Measurements from ENCODE around the gene UBE2Q1.

GRCh38 chr1:154559466-154560044 is 1.1 kb upstream of the UBE2Q1 start:
- TF ChIP-seq RAD21 (IDR thresholded peaks at IDR 0.05): peak; percentile 97
- TF ChIP-seq MAX (IDR thresholded peaks at IDR 0.05): no peak
- TF ChIP-seq, protein P1, sequence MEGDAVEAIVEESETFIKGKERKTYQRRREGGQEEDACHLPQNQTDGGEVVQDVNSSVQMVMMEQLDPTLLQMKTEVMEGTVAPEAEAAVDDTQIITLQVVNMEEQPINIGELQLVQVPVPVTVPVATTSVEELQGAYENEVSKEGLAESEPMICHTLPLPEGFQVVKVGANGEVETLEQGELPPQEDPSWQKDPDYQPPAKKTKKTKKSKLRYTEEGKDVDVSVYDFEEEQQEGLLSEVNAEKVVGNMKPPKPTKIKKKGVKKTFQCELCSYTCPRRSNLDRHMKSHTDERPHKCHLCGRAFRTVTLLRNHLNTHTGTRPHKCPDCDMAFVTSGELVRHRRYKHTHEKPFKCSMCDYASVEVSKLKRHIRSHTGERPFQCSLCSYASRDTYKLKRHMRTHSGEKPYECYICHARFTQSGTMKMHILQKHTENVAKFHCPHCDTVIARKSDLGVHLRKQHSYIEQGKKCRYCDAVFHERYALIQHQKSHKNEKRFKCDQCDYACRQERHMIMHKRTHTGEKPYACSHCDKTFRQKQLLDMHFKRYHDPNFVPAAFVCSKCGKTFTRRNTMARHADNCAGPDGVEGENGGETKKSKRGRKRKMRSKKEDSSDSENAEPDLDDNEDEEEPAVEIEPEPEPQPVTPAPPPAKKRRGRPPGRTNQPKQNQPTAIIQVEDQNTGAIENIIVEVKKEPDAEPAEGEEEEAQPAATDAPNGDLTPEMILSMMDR (IDR thresholded peaks at IDR 0.05; ENCODE audit: low read depth, low read length, missing input control): peak; percentile 96
